SKM-1 (cell line): ENCODE measurements around the gene LAMTOR3.
A peak's percentile ranks its signal among the peaks of the same experiment; 100 is the strongest.

ENCODE experiments used
- DNase-seq: peaks from one replicate; lab custom pipeline; 2025; ENCODE audit not compliant: unreplicated experiment; lab: John Stamatoyannopoulos, UW

LAMTOR3 gene

DNA sequence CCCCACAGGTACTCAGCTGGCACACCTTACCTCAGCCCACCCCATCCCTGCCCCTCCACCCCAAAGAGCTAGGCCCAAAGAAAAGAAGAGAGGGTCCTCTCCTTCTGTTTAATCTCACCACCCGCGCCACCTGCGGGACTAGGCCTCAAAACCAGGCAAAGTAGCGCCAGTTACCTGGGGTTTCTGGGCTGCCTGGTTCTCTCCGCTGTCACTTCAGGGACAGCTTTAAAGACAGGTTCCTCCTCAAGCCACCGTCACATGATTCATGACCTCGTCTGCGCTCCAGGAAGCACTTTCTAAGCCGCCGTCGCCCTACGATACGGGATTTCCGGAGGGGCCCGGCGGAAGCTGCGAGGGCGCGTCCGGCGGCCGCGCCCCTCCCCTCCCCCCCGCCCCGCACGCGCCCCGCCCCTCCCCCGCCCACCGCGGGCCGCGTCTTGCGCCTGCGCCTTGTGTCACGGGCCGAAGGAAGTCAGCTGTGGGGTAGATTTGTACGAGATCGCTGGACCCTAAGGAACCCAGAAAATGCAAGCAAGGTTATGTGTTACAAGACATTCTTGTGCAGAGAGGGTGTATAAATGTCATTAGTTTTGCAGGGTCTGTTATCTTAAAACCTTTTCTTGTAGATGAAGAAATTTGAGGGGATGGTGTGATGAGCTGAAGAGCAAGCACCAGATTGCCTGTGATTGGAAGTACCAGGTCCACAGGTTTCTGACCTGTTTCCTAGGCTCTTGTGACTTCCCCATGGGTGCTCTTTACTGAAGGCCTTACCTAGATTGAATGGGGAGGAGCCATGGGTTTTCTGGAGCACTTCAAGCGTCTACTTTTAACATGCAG is at the start of gene LAMTOR3:
Gene LAMTOR3 (minus strand): TSS at position 267 of the 837 bp plus-strand sequence. CDS start 464 bp downstream, outside the sequence.
- peak; percentile 89 for DNase-seq

GRCh38 chr4:99938243-99938753 is 44.1 kb upstream of the LAMTOR3 start:
- DNase-seq: no peak

GRCh38 chr4:99934891-99935290 is 40.7 kb upstream of the LAMTOR3 start:
- DNase-seq: no peak

DNA sequence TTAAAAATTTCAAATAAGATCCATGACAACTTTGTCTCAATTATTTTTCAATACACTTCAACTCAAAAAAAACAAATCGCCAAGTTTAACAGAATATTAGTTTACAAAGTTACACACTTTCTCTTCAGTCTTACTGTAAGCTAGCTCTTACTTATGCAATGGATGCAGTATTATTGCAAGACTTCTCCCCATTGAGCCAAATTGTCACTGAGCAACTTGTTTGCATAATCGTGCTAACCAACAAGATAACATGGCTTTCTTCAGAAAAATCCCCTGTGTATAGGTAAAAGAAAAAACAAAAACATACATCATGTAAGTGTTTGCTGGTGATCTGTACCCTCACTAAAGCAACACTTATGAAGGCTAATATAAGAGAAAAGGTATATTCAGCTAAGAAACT is 33.3 kb upstream of the LAMTOR3 start:
- no peak for DNase-seq

GRCh38 chr4:99921174-99921573 is 26.9 kb upstream of the LAMTOR3 start:
- no peak for DNase-seq

DNA sequence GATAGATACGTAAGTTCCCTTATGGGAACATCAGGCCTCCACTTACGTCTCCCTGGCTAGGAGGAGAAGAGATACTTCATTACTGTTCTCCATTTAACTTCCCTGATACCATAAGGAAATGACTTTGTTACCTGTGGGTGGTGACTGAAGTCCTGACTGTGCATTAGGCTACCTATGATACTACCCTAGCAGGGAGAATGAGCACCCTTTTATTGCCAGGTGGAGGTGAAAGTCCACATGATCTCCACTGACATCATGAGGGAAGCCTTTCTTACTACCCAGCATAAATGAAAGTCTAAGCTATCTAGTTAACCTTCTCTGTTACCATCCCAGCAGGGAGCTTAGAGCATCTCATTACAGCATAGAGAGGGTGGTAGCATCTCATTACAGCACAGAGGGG is 24.4 kb upstream of the LAMTOR3 start:
- no peak for DNase-seq

DNA sequence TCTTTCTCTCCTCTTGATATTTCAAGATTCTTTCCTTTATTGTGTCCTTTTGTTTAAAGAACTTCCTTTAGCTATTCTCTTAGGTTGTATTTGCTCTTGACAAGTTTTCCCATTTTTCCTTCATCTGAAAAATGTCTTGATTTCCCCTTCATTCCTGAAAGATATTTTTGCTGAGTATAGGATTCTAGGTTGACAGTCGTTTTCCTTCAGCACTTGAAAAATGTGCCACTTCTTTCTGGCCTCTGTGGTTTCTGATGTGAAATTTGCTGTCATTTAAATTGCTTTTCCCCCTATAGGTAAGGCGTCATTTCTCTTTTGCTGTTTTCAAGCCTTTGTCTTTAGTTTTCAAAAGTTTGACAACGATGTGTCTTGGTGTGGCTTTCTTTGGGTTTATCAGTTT is 23.3 kb upstream of the LAMTOR3 start:
- no peak for DNase-seq

DNA sequence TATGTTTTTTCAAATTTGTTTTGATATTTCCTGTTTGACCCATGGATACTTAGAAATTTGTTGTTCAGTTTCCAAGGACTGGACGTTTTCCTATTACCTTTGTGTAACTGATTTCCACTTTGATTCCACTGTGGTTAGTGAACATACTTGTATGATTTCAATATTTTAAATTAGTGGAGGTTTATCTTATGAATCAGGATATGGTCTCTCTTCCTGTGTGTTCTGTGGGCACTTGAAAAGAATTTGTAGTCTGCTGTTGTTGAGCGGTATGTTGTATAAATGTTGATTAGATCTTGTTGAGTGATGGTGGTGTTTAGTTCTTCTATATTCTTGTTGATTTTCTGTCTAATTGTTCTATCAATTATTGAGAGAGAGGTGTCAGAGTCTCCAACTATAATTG is 21.2 kb upstream of the LAMTOR3 start:
- DNase-seq: no peak

GRCh38 chr4:99894998-99895397 is 771 bp upstream of the LAMTOR3 start:
- no peak for DNase-seq

DNA sequence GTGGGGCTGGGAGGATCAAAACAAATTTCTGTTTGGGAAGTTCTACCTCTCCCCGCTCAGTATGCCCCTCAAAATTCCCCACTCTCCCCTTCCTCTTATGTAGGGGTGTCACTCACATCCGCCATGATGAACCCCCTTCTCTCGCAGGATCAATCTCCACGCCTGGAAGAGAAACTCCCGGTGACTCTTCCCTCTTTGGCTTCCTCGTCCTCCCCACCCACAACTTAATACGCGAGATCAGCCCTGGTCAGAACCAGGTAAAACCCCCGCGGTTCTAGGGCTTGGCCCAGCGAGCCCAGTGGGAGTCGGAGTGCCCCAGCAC is 427 bp downstream of the LAMTOR3 start:
- DNase-seq: no peak

DNA sequence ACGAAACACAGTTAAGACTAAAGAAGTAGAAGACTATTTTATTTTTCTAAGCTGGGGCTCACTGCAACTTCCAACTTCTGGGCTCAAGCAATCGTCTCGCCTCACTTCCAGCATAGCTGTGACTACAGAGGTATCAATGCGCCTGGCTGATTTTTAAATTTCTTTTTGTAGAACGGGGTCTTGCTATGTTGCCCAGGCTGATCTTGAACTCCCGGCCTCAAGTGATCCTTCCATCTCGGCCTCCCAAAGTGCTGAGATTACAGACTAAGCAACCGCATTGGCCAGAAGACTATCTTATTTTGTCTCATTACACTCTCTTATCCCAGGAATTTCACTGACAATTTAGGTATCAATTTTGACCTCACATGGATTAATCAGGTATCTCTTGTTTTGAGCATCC is 1.2 kb downstream of the LAMTOR3 start:
- no peak for DNase-seq

- DNase-seq: no peak
Measured at GRCh38 chr4:99891351-99891750, 2.9 kb downstream of the LAMTOR3 start.

DNA sequence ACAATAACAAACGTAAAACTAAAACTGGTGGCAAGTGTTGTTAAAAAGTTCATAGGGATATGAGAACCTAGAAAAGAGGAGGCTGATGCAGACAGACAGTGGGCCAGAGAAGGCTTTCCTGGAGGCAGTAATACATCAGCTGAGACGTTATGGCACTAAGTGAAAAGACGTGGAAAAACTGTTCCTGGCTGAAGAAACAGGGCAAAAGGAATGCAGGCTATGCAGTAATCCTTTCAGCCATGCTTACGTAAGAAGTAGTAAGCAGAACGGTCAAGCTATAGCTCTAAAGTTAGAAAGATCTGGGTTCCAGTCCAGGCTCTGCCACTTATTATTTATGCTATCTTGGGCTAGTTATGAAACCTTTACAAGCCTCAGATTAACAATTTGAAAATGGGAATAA is 6.4 kb downstream of the LAMTOR3 start:
- no peak for DNase-seq

DNA sequence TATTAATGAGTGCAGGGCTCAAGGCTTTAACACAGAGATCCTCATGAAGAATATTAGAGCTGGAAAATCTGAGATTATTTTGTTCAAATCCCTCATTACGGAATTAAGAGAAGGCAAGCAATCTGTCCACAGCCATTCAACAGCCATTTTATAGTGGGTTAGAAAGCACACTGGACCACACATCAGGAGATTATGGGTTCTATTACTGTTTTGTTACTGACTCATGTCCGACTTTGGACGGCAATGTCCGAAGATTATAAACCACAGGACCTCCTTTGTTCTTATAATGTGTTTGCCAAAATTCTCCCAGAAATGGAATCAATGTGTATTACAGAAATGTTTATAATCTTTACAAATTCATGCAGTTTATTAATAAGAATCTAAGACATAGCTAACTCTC is 8.1 kb downstream of the LAMTOR3 start:
- DNase-seq: no peak

DNA sequence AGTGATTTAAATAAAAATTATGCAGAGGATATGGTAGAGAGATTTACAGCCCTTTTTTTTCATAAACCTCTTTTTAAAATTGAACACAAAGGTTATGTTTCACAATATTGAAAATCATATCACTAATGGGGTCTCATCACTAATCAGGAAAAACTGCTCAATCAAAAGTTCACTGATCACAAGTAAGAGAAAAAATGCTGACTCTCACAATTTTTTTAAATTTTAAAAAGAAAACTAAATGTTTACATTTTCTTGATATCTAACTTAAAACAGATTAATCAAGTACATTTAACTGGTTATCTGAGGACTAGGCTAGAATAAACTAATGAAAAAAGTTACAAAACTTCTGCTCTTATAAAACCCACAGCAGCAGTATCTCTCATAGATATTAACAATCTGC is 8.5 kb downstream of the LAMTOR3 start:
- no peak for DNase-seq

GRCh38 chr4:99885063-99885664 is 9.1 kb downstream of the LAMTOR3 start:
- no peak for DNase-seq

DNA sequence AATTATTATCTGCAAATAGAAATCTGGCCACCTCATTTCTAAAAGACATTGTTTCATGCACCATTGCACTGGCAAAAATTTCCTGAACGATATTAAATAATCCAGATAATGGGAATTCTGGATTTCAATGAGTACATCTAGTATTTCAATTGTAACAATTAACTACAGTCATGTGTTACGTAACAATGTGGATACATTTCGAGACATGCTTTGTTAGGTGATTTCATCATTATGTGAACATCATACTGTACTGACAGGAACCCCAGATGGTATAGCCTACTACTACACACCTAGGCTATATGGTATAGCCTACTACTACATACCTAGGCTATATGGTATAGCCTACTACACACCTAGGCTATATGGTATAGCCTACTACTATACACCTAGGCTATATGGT is 14.8 kb downstream of the LAMTOR3 start:
- DNase-seq: no peak

GRCh38 chr4:99878604-99879003 is 15.6 kb downstream of the LAMTOR3 start:
- no peak for DNase-seq

DNA sequence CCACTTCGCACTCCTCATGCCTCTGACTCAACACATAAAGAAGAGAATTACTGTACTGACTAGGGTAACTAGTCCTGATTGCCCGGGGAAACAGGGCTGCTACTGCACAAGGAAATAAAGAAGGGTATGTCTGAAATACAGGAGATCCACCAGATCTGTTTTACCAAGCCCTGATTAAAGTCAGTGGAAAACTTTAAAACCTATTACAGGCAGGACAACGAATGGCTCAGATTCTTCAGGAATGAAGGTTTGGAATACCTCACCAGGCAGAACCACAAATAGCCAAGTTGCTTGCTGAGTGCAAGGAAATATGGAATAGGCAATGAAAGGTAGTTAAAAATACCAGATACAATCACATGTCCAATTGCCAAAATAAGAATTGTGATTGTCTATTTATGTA is 17.3 kb downstream of the LAMTOR3 start:
- no peak for DNase-seq

GRCh38 chr4:99875071-99875470 is 19.2 kb downstream of the LAMTOR3 start:
- DNase-seq: no peak

- no peak for DNase-seq
Measured at GRCh38 chr4:99872570-99872969, 21.7 kb downstream of the LAMTOR3 start.

DNA sequence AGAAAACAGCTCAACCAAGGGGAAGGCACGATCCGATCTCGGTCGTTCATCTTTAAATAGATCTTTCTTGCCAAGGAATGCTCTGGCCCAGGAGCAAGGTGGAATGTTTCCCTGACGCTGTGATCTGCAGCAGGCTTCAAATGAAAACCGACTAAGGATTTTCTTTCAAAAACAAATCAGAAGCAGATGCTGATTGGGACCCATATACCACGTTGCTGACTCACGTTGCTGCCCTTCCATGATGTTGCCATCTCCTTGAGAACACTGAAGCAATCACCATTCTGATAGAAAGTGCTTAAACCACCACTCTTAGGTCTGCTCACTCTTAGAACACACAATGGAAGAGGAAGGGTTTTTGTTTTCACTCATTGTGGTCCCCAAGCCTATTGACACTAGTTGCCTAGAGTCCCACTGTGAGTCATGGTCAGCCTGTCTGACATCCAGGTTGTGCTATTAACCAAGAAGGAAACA is 26.1 kb downstream of the LAMTOR3 start:
- no peak for DNase-seq
